WTC11 (cell line): ENCODE results near the gene NOL4L. TPM values are rescaled to one million over a fixed set of nuclear protein-coding genes. Genes with fewer than 3 reads are reported as not detected.

ENCODE experiments used
- ATAC-seq: fragments of 200-7000 bp; cut with Tn5 transposase; 2 replicates; pipeline ENCODE4 v1.10.0; 2021; ENCODE audit warnings: mild to moderate bottlenecking, moderate library complexity
- CTCF ChIA-PET: fragments of 300-600 bp; sonication (Branson Sonifier 250); formaldehyde crosslinking; loops from one replicate; lab custom pipeline; 2021; ENCODE audit warnings: antibody characterized with exemption; lab: Charles Lee
- POLR2A ChIA-PET: fragments of 350-600 bp; sonication (Branson Sonifier 250); formaldehyde crosslinking; loops from one replicate; lab custom pipeline; 2021; ENCODE audit warnings: antibody characterized with exemption; lab: Charles Lee
- DNase-seq: peaks from one replicate; pipeline ENCODE4 v3.0.0; 2021; ENCODE audit warnings: low spot score
- H3K27ac Mint-ChIP-seq: 2 replicates; pipeline ENCODE4 v1.8.0; 2021; ENCODE audit warnings: mixed read lengths
- H3K27me3 Mint-ChIP-seq: 2 replicates; pipeline ENCODE4 v1.8.0; 2021; ENCODE audit warnings: low read depth, mild to moderate bottlenecking, moderate library complexity, mixed read lengths
- H3K36me3 Mint-ChIP-seq: 2 replicates; pipeline ENCODE4 v1.8.0; 2021; ENCODE audit warnings: mixed read lengths
- H3K4me1 Mint-ChIP-seq: 2 replicates; pipeline ENCODE4 v1.8.0; 2022; ENCODE audit warnings: mixed read lengths
- H3K4me3 Mint-ChIP-seq: 2 replicates; pipeline ENCODE4 v1.8.0; 2021; ENCODE audit warnings: mild to moderate bottlenecking, moderate library complexity, mixed read lengths
- H3K9me3 Mint-ChIP-seq: 2 replicates; pipeline ENCODE4 v1.8.0; 2021; ENCODE audit warnings: mixed read lengths
- ARID4B ChIP-seq: sonication (generic); formaldehyde crosslinking; IDR thresholded peaks from 2 replicates; pipeline ENCODE4 v1.8.0; 2023; ENCODE audit warnings: missing genetic modification reagents, mild to moderate bottlenecking, borderline replicate concordance
- ATF3 ChIP-seq: sonication (generic); formaldehyde crosslinking; conservative IDR thresholded peaks from 2 replicates; pipeline ENCODE4 v1.8.1; 2022; ENCODE audit warnings: mild to moderate bottlenecking, missing genetic modification reagents
- ATF6 ChIP-seq: sonication (generic); formaldehyde crosslinking; IDR thresholded peaks from 2 replicates; pipeline ENCODE4 v1.8.1; 2023; ENCODE audit warnings: mild to moderate bottlenecking, missing genetic modification reagents
- CBFB ChIP-seq: sonication (generic); formaldehyde crosslinking; IDR thresholded peaks from 2 replicates; pipeline ENCODE4 v1.8.1; 2022; ENCODE audit warnings: mild to moderate bottlenecking, low read depth, missing genetic modification reagents
- CREM ChIP-seq: sonication (generic); formaldehyde crosslinking; IDR thresholded peaks from 2 replicates; pipeline ENCODE4 v1.8.1; 2022; ENCODE audit warnings: mild to moderate bottlenecking, missing genetic modification reagents, moderate library complexity
- ESRRA ChIP-seq: sonication (generic); formaldehyde crosslinking; IDR thresholded peaks from 2 replicates; pipeline ENCODE4 v1.8.1; 2022; ENCODE audit warnings: mild to moderate bottlenecking, missing genetic modification reagents, borderline replicate concordance
- ETV6 ChIP-seq: sonication (generic); formaldehyde crosslinking; IDR thresholded peaks from 2 replicates; pipeline ENCODE4 v1.8.1; 2022; ENCODE audit warnings: mild to moderate bottlenecking, missing genetic modification reagents
- GRHL2 ChIP-seq: fragments of 250-450 bp; sonication (Bioruptor Pico); IDR thresholded peaks from 2 replicates; pipeline ENCODE4 v1.8.0; 2022; ENCODE audit warnings: mild to moderate bottlenecking, moderate library complexity; ENCODE audit not compliant: insufficient replicate concordance, severe bottlenecking
- IRF2 ChIP-seq: sonication (generic); formaldehyde crosslinking; IDR thresholded peaks from 2 replicates; pipeline ENCODE4 v1.8.0; 2022; ENCODE audit warnings: low read depth, missing genetic modification reagents, borderline replicate concordance
- TEAD1 ChIP-seq: sonication (generic); formaldehyde crosslinking; IDR thresholded peaks from 2 replicates; pipeline ENCODE4 v1.8.0; 2022; ENCODE audit warnings: mild to moderate bottlenecking, missing genetic modification reagents
- USF1 ChIP-seq: sonication (generic); formaldehyde crosslinking; IDR thresholded peaks from 2 replicates; pipeline ENCODE4 v1.8.0; 2022; ENCODE audit warnings: mild to moderate bottlenecking, missing genetic modification reagents
- ZBTB43 ChIP-seq: sonication (generic); formaldehyde crosslinking; IDR thresholded peaks from 2 replicates; pipeline ENCODE4 v1.8.1; 2023; ENCODE audit warnings: mild to moderate bottlenecking, missing genetic modification reagents
- ZNF671 ChIP-seq: fragments of 250-450 bp; sonication (Bioruptor Pico); IDR thresholded peaks from 2 replicates; pipeline ENCODE4 v1.8.0; 2021; ENCODE audit warnings: mild to moderate bottlenecking
- total RNA-seq: library from RNA; stranded (reverse); gene quantifications from 3 replicates; pipeline ENCODE4 v1.2.3, GENCODE V29; 2021
- TF ChIP-seq, protein P1 (sequence below): sonication (generic); formaldehyde crosslinking; conservative IDR thresholded peaks from 2 replicates; pipeline ENCODE4 v1.8.1; 2023; ENCODE audit warnings: mild to moderate bottlenecking, low read depth, missing genetic modification reagents, moderate library complexity
- TF ChIP-seq, protein P2 (sequence below): sonication (generic); formaldehyde crosslinking; IDR thresholded peaks from 2 replicates; pipeline ENCODE4 v1.8.0; 2022; ENCODE audit warnings: mild to moderate bottlenecking, missing genetic modification reagents

The NOL4L gene
- total RNA-seq, 1 experiment from 2014 or later = 29.0 TPM

DNA sequence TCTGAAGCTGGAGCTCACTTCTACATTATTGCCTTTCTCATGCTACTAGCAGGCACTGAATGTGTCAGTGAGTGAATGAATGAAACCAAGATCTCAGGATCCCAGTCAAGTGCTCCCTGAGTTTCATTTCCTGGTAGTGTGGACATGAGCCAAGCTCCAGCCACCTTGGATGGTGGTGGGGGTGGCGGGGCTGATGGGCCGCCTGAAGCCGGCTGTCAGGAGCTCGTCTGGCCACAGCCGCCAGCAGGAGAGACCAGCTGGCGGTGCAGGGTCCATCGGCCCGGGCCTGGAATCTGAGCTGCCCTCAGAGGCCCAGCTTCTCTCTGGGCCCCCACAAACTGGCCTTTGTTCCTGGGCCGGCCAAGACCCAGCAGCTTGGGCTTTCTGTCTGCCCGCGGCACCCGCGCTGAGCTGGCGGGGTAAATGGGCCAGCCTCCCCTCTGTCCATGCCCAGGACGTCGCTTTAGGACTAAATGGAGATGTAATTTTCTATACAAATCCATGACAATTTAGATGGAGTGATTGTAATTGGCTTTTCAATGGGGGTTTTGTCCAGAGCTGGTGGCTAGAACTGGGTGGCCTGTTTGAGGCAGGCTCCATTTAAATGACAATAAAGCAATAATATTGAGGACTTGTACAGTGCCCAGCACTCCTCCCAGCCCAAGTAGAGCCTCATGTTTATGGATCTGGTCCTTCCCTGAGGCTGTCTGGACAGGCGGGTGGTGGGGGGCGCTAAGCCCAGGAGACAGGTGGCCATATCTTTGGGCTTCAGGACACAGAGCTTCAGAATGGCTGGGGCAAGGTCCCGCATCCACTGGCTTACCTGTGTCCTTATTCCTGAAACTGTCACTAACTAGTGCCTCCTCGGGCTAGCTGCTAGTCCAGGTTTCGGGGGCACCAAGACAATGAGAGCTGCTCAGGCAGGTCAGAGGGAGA lies 43.5 kb downstream of the NOL4L start:
- Mint-ChIP-seq H3K4me1 (peaks cover 37% of the 10 kb centered on the region), H3K9me3 (no peaks in the 10 kb centered on the region), H3K27me3 (peaks cover 22% of the 10 kb centered on the region), H3K4me3 (no peak overlapping the region), H3K36me3 (no peaks in the 10 kb centered on the region), H3K27ac (no peak overlapping the region; the same call in 1 of the 2 replicates)
- DNase-seq (no peak), ATAC-seq (no peak)
- ChIA-PET POLR2A (no interaction called here), CTCF (interaction anchor here (0.6 to 1.9 kb wide), 4 partner anchors 13 to 42 kb away, joined by 3 to 9 read pairs (median 4); no protein-coding TSS in a partner anchor)
- TF ChIP-seq ESRRA (CRISPR knock-in tag) = no peak
- no peak for TF ChIP-seq ETV6 (CRISPR knock-in tag)
- TF ChIP-seq ZNF671 (CRISPR knock-in tag) = no peak
- TF ChIP-seq, protein P1, sequence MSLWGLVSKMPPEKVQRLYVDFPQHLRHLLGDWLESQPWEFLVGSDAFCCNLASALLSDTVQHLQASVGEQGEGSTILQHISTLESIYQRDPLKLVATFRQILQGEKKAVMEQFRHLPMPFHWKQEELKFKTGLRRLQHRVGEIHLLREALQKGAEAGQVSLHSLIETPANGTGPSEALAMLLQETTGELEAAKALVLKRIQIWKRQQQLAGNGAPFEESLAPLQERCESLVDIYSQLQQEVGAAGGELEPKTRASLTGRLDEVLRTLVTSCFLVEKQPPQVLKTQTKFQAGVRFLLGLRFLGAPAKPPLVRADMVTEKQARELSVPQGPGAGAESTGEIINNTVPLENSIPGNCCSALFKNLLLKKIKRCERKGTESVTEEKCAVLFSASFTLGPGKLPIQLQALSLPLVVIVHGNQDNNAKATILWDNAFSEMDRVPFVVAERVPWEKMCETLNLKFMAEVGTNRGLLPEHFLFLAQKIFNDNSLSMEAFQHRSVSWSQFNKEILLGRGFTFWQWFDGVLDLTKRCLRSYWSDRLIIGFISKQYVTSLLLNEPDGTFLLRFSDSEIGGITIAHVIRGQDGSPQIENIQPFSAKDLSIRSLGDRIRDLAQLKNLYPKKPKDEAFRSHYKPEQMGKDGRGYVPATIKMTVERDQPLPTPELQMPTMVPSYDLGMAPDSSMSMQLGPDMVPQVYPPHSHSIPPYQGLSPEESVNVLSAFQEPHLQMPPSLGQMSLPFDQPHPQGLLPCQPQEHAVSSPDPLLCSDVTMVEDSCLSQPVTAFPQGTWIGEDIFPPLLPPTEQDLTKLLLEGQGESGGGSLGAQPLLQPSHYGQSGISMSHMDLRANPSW (CRISPR knock-in tag) = no peak
- TF ChIP-seq GRHL2 (CRISPR knock-in tag) = no peak
- TF ChIP-seq, protein P2, sequence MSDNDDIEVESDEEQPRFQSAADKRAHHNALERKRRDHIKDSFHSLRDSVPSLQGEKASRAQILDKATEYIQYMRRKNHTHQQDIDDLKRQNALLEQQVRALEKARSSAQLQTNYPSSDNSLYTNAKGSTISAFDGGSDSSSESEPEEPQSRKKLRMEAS (CRISPR knock-in tag) = no peak
- TF ChIP-seq CBFB (CRISPR knock-in tag) = no peak
- TF ChIP-seq TEAD1 = no peak
- no peak for TF ChIP-seq ARID4B (CRISPR knock-in tag)
- TF ChIP-seq CREM (CRISPR knock-in tag) = no peak
- TF ChIP-seq IRF2 (CRISPR knock-in tag) = no peak
- no peak for TF ChIP-seq ATF6
- no peak for TF ChIP-seq USF1
- TF ChIP-seq ZBTB43 (CRISPR knock-in tag) = no peak
- TF ChIP-seq ATF3 (CRISPR knock-in tag) = no peak
